ENCODE measurements around the gene PUM1.
"Not testable (repeated sequence)": the region's sequence is repeated elsewhere in the genome, so short reads cannot be mapped to it uniquely, and the experiment has no call there.

The PUM1 gene

GRCh38 chr1:30957560-30958222 is 107.8 kb downstream of the PUM1 start:
- ATAC-seq, result peak; percentile 84 to 87

GRCh38 chr1:30955448-30956015 is 110.0 kb downstream of the PUM1 start:
- ATAC-seq, result no peak

- no peak for ATAC-seq
Measured at GRCh38 chr1:30953685-30954084, 111.8 kb downstream of the PUM1 start.

GRCh38 chr1:30952098-30952497 is 113.4 kb downstream of the PUM1 start:
- no peak for ATAC-seq

GRCh38 chr1:30950700-30951099 is 114.8 kb downstream of the PUM1 start:
- ATAC-seq, result no peak

GRCh38 chr1:30950053-30950452 is 115.5 kb downstream of the PUM1 start:
- no peak for ATAC-seq

- ATAC-seq, result not testable (repeated sequence)
Measured at GRCh38 chr1:30949487-30949838, 116.1 kb downstream of the PUM1 start.

GRCh38 chr1:30948813-30949486 is 116.6 kb downstream of the PUM1 start:
- not testable (repeated sequence) for ATAC-seq

- ATAC-seq, result no peak
Measured at GRCh38 chr1:30948278-30948677, 117.2 kb downstream of the PUM1 start.

GRCh38 chr1:30947212-30947611 is 118.3 kb downstream of the PUM1 start:
- ATAC-seq, result no peak

- no peak for ATAC-seq
Measured at GRCh38 chr1:30942326-30942963, 123.1 kb downstream of the PUM1 start.

GRCh38 chr1:30940541-30940940 is 125.0 kb downstream of the PUM1 start:
- ATAC-seq, result no peak

GRCh38 chr1:30936541-30937171 is 128.9 kb downstream of the PUM1 start:
- no peak for ATAC-seq

- ATAC-seq, result not testable (repeated sequence)
Measured at GRCh38 chr1:30935758-30936157, 129.8 kb downstream of the PUM1 start.

- no peak for ATAC-seq
Measured at GRCh38 chr1:30934613-30935012, 130.9 kb downstream of the PUM1 start.

- ATAC-seq, result no peak
Measured at GRCh38 chr1:30933874-30934252, 131.7 kb downstream of the PUM1 start.

GRCh38 chr1:30930631-30931173 is 134.8 kb downstream of the PUM1 start:
- no peak for ATAC-seq

GRCh38 chr1:30929944-30930525 is 135.5 kb downstream of the PUM1 start:
- no peak for ATAC-seq

- ATAC-seq, result peak; percentile 55
Measured at GRCh38 chr1:30929135-30929889, 136.2 kb downstream of the PUM1 start.

- no peak for ATAC-seq
Measured at GRCh38 chr1:30928789-30929134, 136.8 kb downstream of the PUM1 start.

GRCh38 chr1:30928171-30928570 is 137.3 kb downstream of the PUM1 start:
- ATAC-seq, result no peak

GRCh38 chr1:30927448-30927847 is 138.1 kb downstream of the PUM1 start:
- ATAC-seq, result no peak

Measured in activated CD4-positive, CD25-positive, alpha-beta regulatory T cell treated with anti-CD3 and anti-CD28 coated beads, Interleukin-2, amount 50 U/mL, for 24 hours (primary cell).